SK-N-SH (cell line): ENCODE results near the gene GSTM5. TPM values are rescaled to one million over a fixed set of nuclear protein-coding genes. Genes with fewer than 3 reads are reported as not detected.
"Not testable (repeated sequence)": the region's sequence is repeated elsewhere in the genome, so short reads cannot be mapped to it uniquely, and the experiment has no call there.

ENCODE experiments used
- CTCF ChIA-PET: fragments of 300-600, 350-600 bp; formaldehyde crosslinking; extraction: SDS; loops from one replicate; lab custom pipeline; 2021; lab: Yijun Ruan, JAX
- POLR2A ChIA-PET: fragments of 350-600 bp; sonication (Branson Sonifier 250); formaldehyde crosslinking; extraction: SDS; loops from one replicate; lab custom pipeline; 2020; ENCODE audit warnings: antibody characterized with exemption, inconsistent platforms; lab: Yijun Ruan, JAX
- DNase-seq: peaks from one replicate; pipeline ENCODE4 v3.0.0; 2012
- H2AFZ ChIP-seq: fragments of 200-600 bp; sonication (generic); 2 replicates; pipeline ENCODE4 v1.8.1; 2016; ENCODE audit warnings: antibody characterized with exemption, mild to moderate bottlenecking, low read depth
- H3F3A ChIP-seq: fragments of 200-600 bp; sonication (generic); replicated peaks from 2 replicates; pipeline ENCODE3; 2016; ENCODE audit warnings: antibody characterized with exemption, mild to moderate bottlenecking; ENCODE audit not compliant: insufficient read depth
- H3K27ac ChIP-seq, 2 experiments: fragments of 200-500 bp in 1 of 2; fragments of 200-600 bp in 1 of 2; sonication (Bioruptor generic) in 1 of 2; sonication (generic), shearing (Covaris generic) in 1 of 2; 2 replicates each; pipeline versions ENCODE4 v1.5.1 to v1.6.1; 2014 to 2016; ENCODE audit warnings: low read depth in 2 of 2, inconsistent platforms in 1 of 2, low read length in 1 of 2, mild to moderate bottlenecking in 1 of 2, mixed read lengths in 1 of 2
- H3K27me3 ChIP-seq: fragments of 200-600 bp; sonication (generic), shearing (Covaris generic); 2 replicates; pipeline ENCODE4 v1.6.1; 2016; ENCODE audit warnings: mixed run types; ENCODE audit not compliant: insufficient read depth
- H3K36me3 ChIP-seq, 2 experiments: fragments of 200-500 bp in 1 of 2; fragments of 200-600 bp in 1 of 2; sonication (Bioruptor generic) in 1 of 2; sonication (generic) in 1 of 2; replicated peaks in 1 of 2; 2 replicates each; pipeline versions ENCODE3 to v1.5.1; 2014 to 2016; ENCODE audit warnings: low read length in 1 of 2, mild to moderate bottlenecking in 1 of 2; ENCODE audit not compliant: insufficient read depth in 2 of 2, control insufficient read depth in 1 of 2
- H3K4me1 ChIP-seq, 2 experiments: fragments of 200-500 bp in 1 of 2; fragments of 200-600 bp in 1 of 2; sonication (Bioruptor generic) in 1 of 2; sonication (generic), shearing (Covaris generic) in 1 of 2; 2 replicates each; pipeline versions ENCODE4 v1.5.1 to v1.6.1; 2014 to 2016; ENCODE audit warnings: low read depth in 1 of 2, low read length in 1 of 2, mixed run types in 1 of 2; ENCODE audit not compliant: insufficient read depth in 2 of 2, control insufficient read depth in 1 of 2
- H3K4me2 ChIP-seq: fragments of 200-600 bp; sonication (generic), shearing (Covaris generic); 2 replicates; pipeline ENCODE4 v1.6.1; 2017; ENCODE audit warnings: mixed run types
- H3K4me3 ChIP-seq, 2 experiments: fragments of 200-500 bp in 1 of 2; fragments of 200-600 bp in 1 of 2; sonication (Bioruptor generic) in 1 of 2; sonication (generic), shearing (Covaris generic) in 1 of 2; 2 replicates each; pipeline versions ENCODE4 v1.5.1 to v1.8.1; 2014 to 2016; ENCODE audit warnings: low read depth in 2 of 2, inconsistent platforms in 1 of 2, low read length in 1 of 2, mild to moderate bottlenecking in 1 of 2, mixed read lengths in 1 of 2, moderate library complexity in 1 of 2
- H3K79me2 ChIP-seq: fragments of 200-600 bp; sonication (generic); 2 replicates; pipeline ENCODE4 v1.8.1; 2017; ENCODE audit warnings: mild to moderate bottlenecking; ENCODE audit not compliant: insufficient read depth
- H3K9ac ChIP-seq: fragments of 200-600 bp; sonication (generic); 2 replicates; pipeline ENCODE4 v1.6.1; 2017; ENCODE audit warnings: mixed run types
- H3K9me2 ChIP-seq: fragments of 200-600 bp; sonication (generic); 2 replicates; pipeline ENCODE4 v1.6.1; 2017; ENCODE audit warnings: mixed run types
- H3K9me3 ChIP-seq: fragments of 200-600 bp; sonication (generic); 2 replicates; pipeline ENCODE4 v1.6.1; 2017; ENCODE audit warnings: mixed run types, mild to moderate bottlenecking, moderate library complexity
- H4K20me1 ChIP-seq: fragments of 200-600 bp; sonication (generic); 2 replicates; pipeline ENCODE4 v1.6.1; 2017; ENCODE audit warnings: mild to moderate bottlenecking, mixed run types; ENCODE audit not compliant: insufficient read depth
- CHD2 ChIP-seq: fragments of 150-350 bp; IDR thresholded peaks from 2 replicates; pipeline ENCODE4 v1.6.1; 2018; ENCODE audit warnings: low read length; ENCODE audit not compliant: partially characterized antibody
- EP300 ChIP-seq, 2 experiments: IDR thresholded peaks; 2 replicates each; pipeline versions ENCODE4 v1.4.0 to v1.6.1; 2012; ENCODE audit warnings: borderline replicate concordance in 1 of 2, low read depth in 1 of 2, low read length in 1 of 2
- FOXM1 ChIP-seq: IDR thresholded peaks from 2 replicates; pipeline ENCODE4 v1.4.0; 2012; ENCODE audit warnings: low read depth, mild to moderate bottlenecking
- MEF2A ChIP-seq: IDR thresholded peaks from 2 replicates; pipeline ENCODE4 v1.4.0; 2012; ENCODE audit warnings: low read depth, borderline replicate concordance
- MXI1 ChIP-seq: IDR thresholded peaks from 2 replicates; pipeline ENCODE4 v1.6.1; 2012; ENCODE audit warnings: mild to moderate bottlenecking, low read depth, low read length, improper control_type of control experiment
- NFIC ChIP-seq: IDR thresholded peaks from 2 replicates; pipeline ENCODE4 v1.4.0; 2012; ENCODE audit warnings: borderline replicate concordance
- RCOR1 ChIP-seq: fragments of 150-350 bp; IDR thresholded peaks from 2 replicates; pipeline ENCODE4 v1.6.1; 2017; ENCODE audit warnings: antibody characterized with exemption, low read length
- RFX5 ChIP-seq: IDR thresholded peaks from 2 replicates; pipeline ENCODE4 v1.6.1; 2012; ENCODE audit warnings: mild to moderate bottlenecking, improper control_type of control experiment, low read length
- RXRA ChIP-seq: IDR thresholded peaks from 2 replicates; pipeline ENCODE4 v1.4.0; 2012; ENCODE audit warnings: low read depth, mild to moderate bottlenecking, borderline replicate concordance
- SMC3 ChIP-seq: IDR thresholded peaks from 2 replicates; pipeline ENCODE4 v1.6.1; 2012; ENCODE audit warnings: low read depth, low read length, improper control_type of control experiment
- TAF1 ChIP-seq: IDR thresholded peaks from 2 replicates; pipeline ENCODE4 v1.6.1; 2012; ENCODE audit warnings: low read depth, mild to moderate bottlenecking, low read length, moderate library complexity, borderline replicate concordance
- WGBS: methylation state at CpG from one replicate; pipeline ENCODE4 v1.1.6; 2017; ENCODE audit warnings: low lambda C conversion rate; 5-methylcytosine and 5-hydroxymethylcytosine counted together
- polyA plus RNA-seq, 3 experiments: library from polyadenylated mRNA; depleted of rRNA; stranded (reverse); fragments of >200 nt; gene quantifications; 2 replicates each; pipeline ENCODE4 v1.2.3, GENCODE V29; 2012
- TF ChIP-seq, protein P1 (sequence below): fragments of 150-350 bp; IDR thresholded peaks from 2 replicates; pipeline ENCODE4 v1.6.1; 2017; ENCODE audit warnings: antibody characterized with exemption, low read length, low read depth, borderline replicate concordance

GSTM5 gene
- polyA plus RNA-seq, 1 of the 3 experiments (the other 2 are of a cell fraction), result not detected

- Histone ChIP-seq H3K9me2 (no peaks in the 10 kb centered on the region), H4K20me1 (no peaks in the 10 kb centered on the region), H3F3A (no peaks in the 10 kb centered on the region), H3K9me3 (no peaks in the 10 kb centered on the region), H3K27me3 (no peaks in the 10 kb centered on the region)
- ChIA-PET CTCF (no interaction called here), POLR2A (no interaction called here)
- no peak for DNase-seq
- TF ChIP-seq, protein P1, sequence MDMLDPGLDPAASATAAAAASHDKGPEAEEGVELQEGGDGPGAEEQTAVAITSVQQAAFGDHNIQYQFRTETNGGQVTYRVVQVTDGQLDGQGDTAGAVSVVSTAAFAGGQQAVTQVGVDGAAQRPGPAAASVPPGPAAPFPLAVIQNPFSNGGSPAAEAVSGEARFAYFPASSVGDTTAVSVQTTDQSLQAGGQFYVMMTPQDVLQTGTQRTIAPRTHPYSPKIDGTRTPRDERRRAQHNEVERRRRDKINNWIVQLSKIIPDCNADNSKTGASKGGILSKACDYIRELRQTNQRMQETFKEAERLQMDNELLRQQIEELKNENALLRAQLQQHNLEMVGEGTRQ, result no peak
- TF ChIP-seq MXI1, result no peak
- TF ChIP-seq NFIC, result no peak
- no peak for TF ChIP-seq RFX5
- no peak for TF ChIP-seq SMC3
- TF ChIP-seq CHD2, result no peak
- TF ChIP-seq, all 33 proteins: peak for 0
- no peak overlapping the region for H3K4me2 ChIP-seq
- H3K79me2 ChIP-seq, result no peaks in the 10 kb centered on the region
- H3K4me1 ChIP-seq, result no peaks in the 10 kb centered on the region
- H3K4me3 ChIP-seq, result no peak overlapping the region
- H3K27ac ChIP-seq, result no peak overlapping the region
- no peaks in the 10 kb centered on the region for H3K36me3 ChIP-seq
- H3K9ac ChIP-seq, result no peak overlapping the region
- no CpG with 5 or more reads among the region's 6 CpGs for WGBS
- no peak overlapping the region for H2AFZ ChIP-seq
Observed at GRCh38 chr1:109689844-109690405, 22.1 kb upstream of the GSTM5 start.

- no peak for DNase-seq
- Histone ChIP-seq H2AFZ (no peak overlapping the region), H3K4me1 (no peaks in the 10 kb centered on the region), H3K36me3 (no peaks in the 10 kb centered on the region), H3K9me2 (no peaks in the 10 kb centered on the region), H3K27ac (no peak overlapping the region), H3K4me3 (no peak overlapping the region), H3K9ac (no peak overlapping the region), H3K79me2 (no peaks in the 10 kb centered on the region), H3K27me3 (no peaks in the 10 kb centered on the region), H4K20me1 (no peaks in the 10 kb centered on the region), H3F3A (no peaks in the 10 kb centered on the region), H3K9me3 (no peaks in the 10 kb centered on the region), H3K4me2 (no peak overlapping the region)
- CTCF ChIA-PET, result no interaction called here
- POLR2A ChIA-PET, result no interaction called here
- TF ChIP-seq TAF1, result no peak
- TF ChIP-seq EP300 (IDR thresholded peaks at IDR 0.05; ENCODE audit: borderline replicate concordance in 1 of 2, low read depth in 1 of 2, low read length in 1 of 2), result no peak
- TF ChIP-seq NFIC, result no peak
- no peak for TF ChIP-seq RXRA
- TF ChIP-seq MEF2A, result no peak
- TF ChIP-seq FOXM1, result no peak
- TF ChIP-seq RCOR1, result no peak
- WGBS, result no CpG with 5 or more reads among the region's 6 CpGs
Observed at GRCh38 chr1:109691759-109692158, 20.3 kb upstream of the GSTM5 start.

DNA sequence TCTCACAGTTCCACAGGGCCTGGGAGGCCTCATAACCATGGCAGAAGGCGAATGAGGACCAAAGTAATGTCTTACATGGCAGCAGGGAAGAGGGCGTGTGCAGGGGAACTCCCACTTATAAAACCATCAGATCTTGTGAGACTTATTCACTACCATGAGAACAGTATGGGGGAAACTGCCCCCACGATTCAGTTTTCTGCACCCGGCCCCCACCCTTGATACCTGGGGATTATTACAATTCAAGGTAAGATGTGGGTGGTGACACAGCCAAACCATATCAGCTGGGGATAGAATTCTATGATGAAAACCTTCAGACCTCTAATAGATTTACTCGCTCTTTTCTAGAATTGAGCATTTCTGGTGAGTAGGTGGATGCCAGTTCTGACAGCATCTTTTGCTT is 17.7 kb upstream of the GSTM5 start:
- H4K20me1 ChIP-seq, POLR2A ChIA-PET, H3F3A ChIP-seq, H3K4me2 ChIP-seq, CTCF ChIA-PET, H2AFZ ChIP-seq, H3K4me1 ChIP-seq, H3K27ac ChIP-seq, H3K79me2 ChIP-seq, H3K4me3 ChIP-seq, H3K36me3 ChIP-seq, H3K9me3 ChIP-seq, H3K9me2 ChIP-seq, H3K9ac ChIP-seq, DNase-seq, H3K27me3 ChIP-seq: not testable (repeated sequence)
- WGBS, result no CpG with 5 or more reads among the region's 5 CpGs

DNA sequence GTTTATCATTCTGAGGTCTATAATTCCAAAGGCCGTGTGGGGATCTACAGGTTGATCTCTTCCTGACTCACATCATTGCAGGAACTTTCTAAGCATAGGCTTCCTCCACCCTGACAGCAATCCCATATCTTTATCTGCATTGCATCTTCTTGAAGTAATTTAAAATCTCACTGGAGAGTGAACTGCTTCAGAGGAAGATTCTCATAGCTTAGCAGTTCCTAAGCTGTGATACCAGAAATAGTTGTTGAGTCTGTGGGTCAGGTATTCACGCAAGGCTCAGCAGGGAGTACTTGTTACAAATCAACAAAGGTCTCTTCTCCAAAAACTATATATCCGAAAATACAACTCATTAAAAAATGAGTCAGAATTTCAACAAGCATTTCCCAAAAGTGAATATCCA is 16.9 kb upstream of the GSTM5 start:
- H3K79me2 ChIP-seq, H3K4me3 ChIP-seq, POLR2A ChIA-PET: not testable (repeated sequence)

More for the DNA sequence above, 16.9 kb upstream of the GSTM5 start:
- H3K9me3 ChIP-seq, H2AFZ ChIP-seq, DNase-seq, CTCF ChIA-PET, H3K27me3 ChIP-seq, H3K4me1 ChIP-seq, H3K27ac ChIP-seq, H3K9ac ChIP-seq, H3K36me3 ChIP-seq, H3K4me2 ChIP-seq, H3F3A ChIP-seq, H3K9me2 ChIP-seq, H4K20me1 ChIP-seq: not testable (repeated sequence)
- no CpG with 5 or more reads among the region's 3 CpGs for WGBS
